ACC112 (cell line): ENCODE measurements around the gene ZFYVE28.

ENCODE experiments used
- H2AFZ ChIP-seq: fragments of 200-600 bp; sonication (generic); one replicate; pipeline ENCODE4 v1.6.0; 2017; ENCODE audit warnings: antibody characterized with exemption, low read length; ENCODE audit not compliant: unreplicated experiment
- H3K27ac ChIP-seq: fragments of 200-600 bp; sonication (generic); 2 replicates; pipeline ENCODE4 v1.5.1; 2014; ENCODE audit warnings: low read depth, mild to moderate bottlenecking, antibody characterized with exemption, low read length, moderate library complexity
- H3K27me3 ChIP-seq: fragments of 200-600 bp; sonication (generic); 2 replicates; pipeline ENCODE4 v1.6.1; 2014; ENCODE audit warnings: mild to moderate bottlenecking, antibody characterized with exemption, low read length, moderate library complexity, mixed read lengths; ENCODE audit not compliant: insufficient read depth
- H3K36me3 ChIP-seq: fragments of 200-600 bp; sonication (generic); 2 replicates; pipeline ENCODE4 v1.6.1; 2016; ENCODE audit warnings: mild to moderate bottlenecking, antibody characterized with exemption, low read length, moderate library complexity, mixed read lengths; ENCODE audit not compliant: insufficient read depth
- H3K4me1 ChIP-seq: fragments of 200-600 bp; sonication (generic); one replicate; pipeline ENCODE4 v1.6.1; 2016; ENCODE audit warnings: low read length, mixed read lengths; ENCODE audit not compliant: insufficient read depth, unreplicated experiment, control insufficient read depth
- H3K4me3 ChIP-seq: fragments of 200-600 bp; sonication (generic); 2 replicates; pipeline ENCODE4 v1.5.1; 2014; ENCODE audit warnings: mild to moderate bottlenecking, low read depth, low read length
- H3K79me2 ChIP-seq: fragments of 200-600 bp; sonication (generic); one replicate; pipeline ENCODE4 v1.6.0; 2016; ENCODE audit warnings: low read length; ENCODE audit not compliant: control insufficient read depth, unreplicated experiment, insufficient read depth

Gene ZFYVE28

GRCh38 chr4:2297606-2298531, 120.6 kb downstream of the ZFYVE28 start:
- H3K79me2 ChIP-seq: no peaks in the 10 kb centered on the region
- no peaks in the 10 kb centered on the region for H3K27me3 ChIP-seq
- H2AFZ ChIP-seq: no peak overlapping the region
- H3K4me3 ChIP-seq: no peak overlapping the region
- peaks cover 7% of the 10 kb centered on the region; the same call in 1 of the 2 replicates for H3K36me3 ChIP-seq
- H3K27ac ChIP-seq: no peak overlapping the region
- no peaks in the 10 kb centered on the region for H3K4me1 ChIP-seq

DNA sequence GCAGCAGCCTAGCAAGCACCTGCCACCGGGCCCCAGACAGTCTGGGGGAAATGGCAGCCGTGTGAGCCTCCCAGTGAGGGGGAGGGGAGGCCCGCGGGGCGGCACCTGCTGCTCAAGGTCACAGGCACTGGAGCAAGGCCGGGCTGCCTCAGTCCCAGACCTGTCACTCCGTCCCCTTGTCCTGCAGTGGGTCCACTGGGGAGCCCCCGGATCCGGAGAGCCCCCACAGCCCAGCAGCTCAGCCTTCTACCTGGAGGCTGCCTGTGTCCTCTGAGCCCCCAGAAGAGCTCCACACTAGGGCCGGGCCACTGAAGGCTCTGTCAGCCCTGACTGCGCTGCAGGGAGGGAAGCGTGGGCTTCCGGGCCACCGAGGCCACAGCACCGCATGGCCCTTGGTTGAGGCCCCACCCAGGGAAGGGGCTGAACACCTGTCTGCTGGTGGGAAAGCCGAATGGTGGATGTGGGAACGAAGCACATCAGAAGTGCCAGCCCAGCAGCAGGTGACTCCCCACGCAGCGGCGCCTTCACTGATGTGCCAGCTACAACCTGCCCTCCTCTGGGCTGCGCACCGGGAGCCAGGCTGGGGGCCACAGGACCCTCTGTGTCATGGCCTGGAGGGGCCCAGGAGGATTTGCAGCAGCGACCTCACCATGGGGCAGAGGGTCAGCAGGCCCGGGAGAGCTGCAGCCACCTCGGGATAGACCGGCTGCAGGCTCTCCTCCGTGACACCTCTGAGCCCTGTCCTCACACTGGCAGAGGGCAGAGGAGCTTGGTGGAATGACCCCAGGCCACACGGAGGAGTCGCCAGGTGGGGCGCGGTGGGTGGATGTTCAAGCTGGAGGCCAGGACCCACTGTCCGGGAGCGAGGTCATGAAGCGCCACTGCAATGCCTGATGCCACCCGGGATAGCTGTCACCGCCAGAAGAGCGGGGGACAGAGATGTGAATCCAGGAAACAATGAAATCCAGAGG, 121.5 kb downstream of the ZFYVE28 start:
- Histone ChIP-seq H3K4me3 (no peak overlapping the region), H3K36me3 (no peaks in the 10 kb centered on the region), H3K4me1 (no peaks in the 10 kb centered on the region), H3K27ac (no peak overlapping the region), H3K79me2 (no peaks in the 10 kb centered on the region), H3K27me3 (no peaks in the 10 kb centered on the region), H2AFZ (no peak overlapping the region)

DNA sequence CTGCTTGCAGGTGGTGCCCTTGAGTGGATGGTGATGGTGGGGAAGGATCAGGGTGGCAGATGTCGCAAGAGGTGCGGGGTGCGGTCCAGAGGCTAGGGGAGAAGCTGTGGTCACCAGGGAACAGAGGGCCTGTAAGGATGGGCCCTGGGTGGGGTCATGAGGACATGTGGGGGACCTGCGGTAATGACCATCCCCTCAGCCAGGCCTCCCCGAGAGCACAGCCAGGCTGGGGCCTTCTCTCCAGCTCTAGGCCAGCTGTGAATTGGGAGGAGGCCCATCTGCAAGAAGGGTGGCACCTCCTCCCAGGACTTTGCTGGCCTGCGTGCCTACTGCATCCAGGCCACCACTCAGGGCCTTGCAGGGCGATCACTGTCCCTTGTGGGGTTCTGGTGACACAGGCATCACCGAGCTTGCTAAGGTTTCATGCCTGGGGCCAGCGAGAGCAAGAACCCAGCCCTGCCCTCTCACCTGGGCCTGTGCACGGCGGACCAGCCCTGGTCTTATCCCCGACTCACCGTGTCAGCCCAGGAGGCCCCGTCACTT, 122.5 kb downstream of the ZFYVE28 start:
- H3K4me1 ChIP-seq: no peaks in the 10 kb centered on the region
- H3K27ac ChIP-seq: no peak overlapping the region
- no peaks in the 10 kb centered on the region for H3K27me3 ChIP-seq
- no peak overlapping the region for H2AFZ ChIP-seq
- no peaks in the 10 kb centered on the region for H3K79me2 ChIP-seq
- H3K36me3 ChIP-seq: no peaks in the 10 kb centered on the region
- H3K4me3 ChIP-seq: no peak overlapping the region

DNA sequence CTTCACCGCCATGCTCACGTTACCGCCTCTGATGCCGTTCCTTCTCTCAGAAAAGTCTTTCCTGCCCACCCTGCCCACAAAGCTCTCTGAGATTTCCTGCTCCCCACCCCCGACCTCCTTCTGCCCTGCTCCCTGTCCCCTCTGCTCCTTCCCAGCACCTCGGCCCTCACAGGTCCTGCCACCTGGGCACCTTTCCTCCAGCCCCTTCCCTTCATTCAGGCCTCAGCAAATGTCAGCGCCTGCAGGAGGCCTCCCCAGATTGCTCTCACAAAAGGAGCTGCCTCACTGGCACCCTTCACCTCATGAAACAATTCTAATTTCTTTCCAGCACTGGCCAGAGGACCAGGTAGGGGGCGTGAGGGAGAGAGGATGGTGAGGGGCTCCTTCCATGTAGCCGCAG, 122.9 kb downstream of the ZFYVE28 start:
- H3K27ac ChIP-seq: no peak overlapping the region
- H3K27me3 ChIP-seq: no peaks in the 10 kb centered on the region
- H3K36me3 ChIP-seq: no peaks in the 10 kb centered on the region
- H3K79me2 ChIP-seq: no peaks in the 10 kb centered on the region
- no peaks in the 10 kb centered on the region for H3K4me1 ChIP-seq
- H2AFZ ChIP-seq: no peak overlapping the region
- no peak overlapping the region for H3K4me3 ChIP-seq

- Histone ChIP-seq H3K4me1 (no peaks in the 10 kb centered on the region), H3K27ac (no peak overlapping the region), H3K4me3 (no peak overlapping the region)
These were observed 125.8 kb downstream of the ZFYVE28 start for GRCh38 chr4:2292646-2293108.

DNA sequence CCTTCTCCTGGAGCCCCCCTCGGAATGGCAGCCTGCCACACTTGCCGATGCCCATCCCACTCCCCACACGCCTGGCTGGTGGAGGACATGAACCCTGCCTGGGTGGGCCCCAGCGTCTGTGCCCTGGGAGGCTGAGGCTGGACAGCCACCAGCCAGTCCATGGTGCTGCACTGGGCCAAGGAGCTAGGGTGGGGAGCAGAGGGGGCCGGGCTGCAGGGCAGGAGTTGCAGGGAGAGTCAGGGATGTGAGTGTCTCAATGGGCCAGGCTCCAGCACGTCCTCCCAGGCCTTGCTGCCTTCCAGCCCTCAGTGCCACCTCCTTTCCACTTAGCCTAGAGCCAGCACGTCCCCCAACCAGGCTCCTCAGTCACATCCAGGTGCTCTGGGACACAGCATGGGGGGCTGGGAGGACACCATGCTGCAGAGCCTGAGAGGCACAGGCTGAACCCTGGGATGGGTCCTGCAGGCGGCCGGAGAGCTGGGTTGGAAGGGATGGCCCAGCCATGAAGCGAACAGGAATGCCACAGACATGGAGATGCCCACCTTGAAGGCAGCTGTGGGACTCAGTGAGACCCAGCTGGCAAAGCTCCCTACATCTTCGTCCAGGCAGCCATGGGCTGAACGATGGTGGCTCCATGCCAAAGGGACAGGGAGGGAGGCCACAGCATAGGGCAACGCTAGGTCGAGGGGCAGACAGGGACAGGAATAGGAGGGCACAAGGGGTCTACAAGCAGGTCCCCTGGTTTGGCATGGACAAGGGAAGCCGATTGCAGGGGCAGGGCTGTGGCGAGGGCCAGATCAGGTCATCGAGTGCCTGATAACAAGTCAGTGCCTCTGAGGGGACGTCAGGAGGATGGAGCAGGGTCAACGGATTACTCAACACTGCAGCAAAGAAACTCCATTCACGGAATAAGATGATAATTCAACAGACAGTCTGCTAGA, 126.5 kb downstream of the ZFYVE28 start:
- no peak overlapping the region for H3K4me3 ChIP-seq
- H3K27ac ChIP-seq: no peak overlapping the region
- H3K79me2 ChIP-seq: no peaks in the 10 kb centered on the region
- no peaks in the 10 kb centered on the region for H3K4me1 ChIP-seq
- no peak overlapping the region for H2AFZ ChIP-seq
- H3K27me3 ChIP-seq: no peaks in the 10 kb centered on the region
- no peaks in the 10 kb centered on the region for H3K36me3 ChIP-seq

More at GRCh38 chr4:2292646-2293108, 125.8 kb downstream of the ZFYVE28 start:
- Histone ChIP-seq H3K79me2 (no peaks in the 10 kb centered on the region), H2AFZ (no peak overlapping the region), H3K27me3 (no peaks in the 10 kb centered on the region), H3K36me3 (no peaks in the 10 kb centered on the region)

- no peak overlapping the region for H3K27ac ChIP-seq
- peaks cover under 1% of the 10 kb centered on the region for H3K4me1 ChIP-seq
- no peak overlapping the region for H3K4me3 ChIP-seq
- no peaks in the 10 kb centered on the region for H3K79me2 ChIP-seq
- H2AFZ ChIP-seq: no peak overlapping the region
- H3K27me3 ChIP-seq: no peaks in the 10 kb centered on the region
- no peaks in the 10 kb centered on the region for H3K36me3 ChIP-seq
These were observed 127.3 kb downstream of the ZFYVE28 start for GRCh38 chr4:2290974-2291704.

- H3K4me1 ChIP-seq: peaks cover 7% of the 10 kb centered on the region
- no peak overlapping the region for H3K27ac ChIP-seq
- H3K4me3 ChIP-seq: no peak overlapping the region
- no peak overlapping the region for H2AFZ ChIP-seq
- no peaks in the 10 kb centered on the region for H3K79me2 ChIP-seq
- H3K27me3 ChIP-seq: no peaks in the 10 kb centered on the region
- H3K36me3 ChIP-seq: no peaks in the 10 kb centered on the region
These were observed 128.0 kb downstream of the ZFYVE28 start for GRCh38 chr4:2290488-2290887.

GRCh38 chr4:2289955-2290333, 128.5 kb downstream of the ZFYVE28 start:
- Histone ChIP-seq H3K27ac (no peak overlapping the region), H3K4me3 (no peak overlapping the region), H3K4me1 (peaks cover 12% of the 10 kb centered on the region), H2AFZ (no peak overlapping the region), H3K36me3 (no peaks in the 10 kb centered on the region), H3K79me2 (no peaks in the 10 kb centered on the region), H3K27me3 (no peaks in the 10 kb centered on the region)
